ENCODE measurements around the gene PARD3B.

Gene PARD3B

GRCh38 chr2:205017912-205018311 is 472.6 kb downstream of the PARD3B start:
- no peak for DNase-seq (ENCODE audit: low read depth)

GRCh38 chr2:205020673-205021072 is 475.4 kb downstream of the PARD3B start:
- DNase-seq (ENCODE audit: low read depth) = no peak

- DNase-seq (ENCODE audit: low read depth) = no peak
These were observed 477.6 kb downstream of the PARD3B start for GRCh38 chr2:205022841-205023240.

- DNase-seq (ENCODE audit: low read depth) = peak; percentile 94
These were observed 479.7 kb downstream of the PARD3B start for GRCh38 chr2:205024822-205025518.

- DNase-seq (ENCODE audit: low read depth) = no peak
These were observed 480.4 kb downstream of the PARD3B start for GRCh38 chr2:205025580-205026240.

- no peak for DNase-seq (ENCODE audit: low read depth)
These were observed 485.4 kb downstream of the PARD3B start for GRCh38 chr2:205030695-205031094.

- no peak for DNase-seq (ENCODE audit: low read depth)
These were observed 486.8 kb downstream of the PARD3B start for GRCh38 chr2:205032093-205032551.

GRCh38 chr2:205033431-205033830 is 488.2 kb downstream of the PARD3B start:
- DNase-seq (ENCODE audit: low read depth) = no peak

GRCh38 chr2:205034034-205034433 is 488.8 kb downstream of the PARD3B start:
- no peak for DNase-seq (ENCODE audit: low read depth)

GRCh38 chr2:205040323-205040722 is 495.0 kb downstream of the PARD3B start:
- DNase-seq (ENCODE audit: low read depth) = no peak

GRCh38 chr2:205041472-205042130 is 496.3 kb downstream of the PARD3B start:
- DNase-seq (ENCODE audit: low read depth) = no peak

- no peak for DNase-seq (ENCODE audit: low read depth)
These were observed 498.0 kb downstream of the PARD3B start for GRCh38 chr2:205043285-205043684.

GRCh38 chr2:205045706-205046105 is 500.4 kb downstream of the PARD3B start:
- DNase-seq (ENCODE audit: low read depth) = no peak

GRCh38 chr2:205047273-205047839 is 502.1 kb downstream of the PARD3B start:
- no peak for DNase-seq (ENCODE audit: low read depth)

- DNase-seq (ENCODE audit: low read depth) = no peak
These were observed 506.1 kb downstream of the PARD3B start for GRCh38 chr2:205051417-205051816.

GRCh38 chr2:205052781-205053180 is 507.5 kb downstream of the PARD3B start:
- no peak for DNase-seq (ENCODE audit: low read depth)

- DNase-seq (ENCODE audit: low read depth) = no peak
These were observed 508.6 kb downstream of the PARD3B start for GRCh38 chr2:205053827-205054410.

GRCh38 chr2:205054789-205055188 is 509.5 kb downstream of the PARD3B start:
- DNase-seq (ENCODE audit: low read depth) = no peak

- DNase-seq (ENCODE audit: low read depth) = no peak
These were observed 510.0 kb downstream of the PARD3B start for GRCh38 chr2:205055251-205055650.

GRCh38 chr2:205056151-205056561 is 510.9 kb downstream of the PARD3B start:
- DNase-seq (ENCODE audit: low read depth) = no peak

- DNase-seq (ENCODE audit: low read depth) = no peak
These were observed 513.1 kb downstream of the PARD3B start for GRCh38 chr2:205058409-205058808.

GRCh38 chr2:205060269-205060668 is 515.0 kb downstream of the PARD3B start:
- DNase-seq (ENCODE audit: low read depth) = peak; percentile 34

All from HS-5 (cell line).